GM21619 (cell line): ENCODE data around the gene TAF9B.
A peak's percentile ranks its signal among the peaks of the same experiment; 100 is the strongest.
"Not testable (repeated sequence)": the region's sequence is repeated elsewhere in the genome, so short reads cannot be mapped to it uniquely, and the experiment has no call there.

Source experiments
- ATAC-seq: cut with Tn5 transposase; IDR thresholded peaks from one replicate; pipeline ENCODE4 v1.9.1; 2021; ENCODE audit not compliant: unreplicated experiment

TAF9B gene

DNA sequence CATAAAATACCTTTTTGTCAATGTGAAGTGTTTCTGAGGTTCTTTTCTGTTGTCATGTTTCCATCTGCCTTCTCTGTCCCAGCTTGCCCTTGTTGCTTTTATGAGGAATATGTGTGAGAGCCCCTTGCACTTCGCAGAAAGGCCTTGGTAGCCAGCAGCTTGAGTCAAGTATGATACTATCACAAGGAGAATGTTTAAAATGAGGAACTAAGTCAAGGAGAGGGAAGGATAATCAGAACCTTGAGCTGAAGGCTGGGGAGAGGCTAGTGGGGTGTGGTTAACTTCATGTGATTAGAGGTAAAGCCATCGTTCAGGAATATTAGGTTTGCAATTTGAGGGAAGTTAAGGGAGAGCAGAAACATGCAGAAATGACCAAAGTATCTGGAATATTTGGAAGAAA is 22.7 kb downstream of the TAF9B start:
- no peak for ATAC-seq

GRCh38 chrX:78116365-78116764 is 23.1 kb downstream of the TAF9B start:
- ATAC-seq: no peak

DNA sequence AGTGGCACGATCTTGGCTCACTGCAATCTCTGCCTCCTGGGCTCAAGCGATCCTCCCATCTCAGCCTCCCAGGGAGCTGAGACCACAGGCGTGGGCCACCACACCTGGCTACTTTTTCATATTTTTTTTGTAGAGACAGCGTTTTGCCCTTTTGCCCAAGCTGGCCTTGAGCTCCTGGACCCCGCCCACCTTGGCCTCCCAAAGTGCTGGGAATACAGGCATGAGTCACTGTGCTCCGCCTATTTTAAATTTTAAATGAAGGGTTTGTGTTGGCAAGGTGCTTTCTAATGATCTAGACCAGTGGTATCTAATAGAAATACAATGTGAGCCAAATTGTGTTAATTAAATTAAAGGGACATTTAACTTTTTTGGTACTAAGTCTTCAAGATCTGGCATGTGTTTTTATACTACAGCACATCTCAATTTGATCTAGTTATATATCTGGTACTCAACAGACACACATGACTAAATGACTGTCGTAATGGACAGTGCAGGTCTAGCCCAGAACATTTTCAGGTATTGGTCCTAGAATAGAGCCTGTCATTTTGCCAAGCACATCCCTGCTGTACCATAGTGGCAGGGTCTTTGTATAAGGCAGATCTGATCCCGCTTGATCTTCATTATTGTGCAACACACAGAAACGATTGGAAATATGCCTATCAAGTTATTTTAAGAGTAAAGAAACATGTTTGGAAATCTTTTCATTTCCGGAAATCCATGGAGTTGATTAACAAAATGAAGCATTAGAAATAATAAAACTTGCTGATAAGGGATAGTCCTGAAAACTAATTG is 28.1 kb downstream of the TAF9B start:
- ATAC-seq: no peak

- ATAC-seq: no peak
Measured at GRCh38 chrX:78109458-78109857, 30.0 kb downstream of the TAF9B start.

DNA sequence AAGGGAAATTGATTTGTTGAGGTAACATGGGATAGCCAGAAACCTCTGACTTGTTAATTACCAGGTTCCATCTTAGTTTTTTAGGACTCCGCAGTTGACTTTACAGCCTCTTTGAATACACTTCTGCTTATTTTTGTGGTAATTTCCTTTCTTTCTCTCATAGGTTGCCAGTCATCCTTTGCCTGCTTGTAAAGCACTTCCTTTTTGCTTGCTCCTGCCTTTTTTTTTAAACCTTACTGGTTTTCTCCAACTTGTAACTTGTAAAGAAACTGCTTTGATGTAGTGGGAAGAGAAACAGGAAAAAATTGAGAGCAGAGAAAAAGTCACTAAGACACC is 32.8 kb downstream of the TAF9B start:
- ATAC-seq: no peak

GRCh38 chrX:78105944-78106650 is 33.4 kb downstream of the TAF9B start:
- no peak for ATAC-seq

GRCh38 chrX:78104447-78105176 is 34.8 kb downstream of the TAF9B start:
- peak; percentile 27 for ATAC-seq

GRCh38 chrX:78103623-78104446 is 35.6 kb downstream of the TAF9B start, which contains the start of gene PGK1:
TSS of gene PGK1 (plus strand) at chrX:78104248. CDS start at chrX:78104341, 93 bp downstream.
- ATAC-seq: peak; percentile 92

DNA sequence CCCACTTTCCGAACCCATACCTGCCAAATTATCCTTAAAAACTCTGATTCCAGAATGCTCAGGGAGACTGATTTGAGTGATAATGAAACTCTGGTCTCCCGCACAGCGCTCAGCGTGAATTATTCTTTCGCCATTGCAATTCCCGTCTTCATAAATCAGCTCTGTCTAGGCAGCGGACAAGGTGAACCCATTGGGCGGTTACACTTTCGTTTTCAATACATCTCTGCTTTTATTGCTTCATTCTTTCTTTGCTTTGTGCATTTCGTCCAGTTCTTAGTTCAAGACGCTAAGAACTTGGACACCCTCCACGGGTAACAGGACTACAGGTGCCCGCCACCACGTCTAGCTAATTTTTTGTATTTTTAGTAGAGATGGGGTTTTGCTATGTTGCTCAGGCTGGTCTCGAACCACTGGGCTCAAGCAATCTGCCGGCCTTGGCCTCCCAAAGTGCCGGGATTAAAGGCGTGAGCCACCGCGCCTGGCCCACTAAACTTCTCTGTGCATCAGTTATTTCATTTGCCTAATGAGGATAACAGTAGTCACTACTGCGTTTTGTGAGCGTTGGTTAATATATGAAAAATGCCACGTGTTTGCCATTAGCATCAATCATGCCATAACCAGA is 36.3 kb downstream of the TAF9B start:
- no peak for ATAC-seq

- ATAC-seq: no peak
Measured at GRCh38 chrX:78102091-78102490, 37.4 kb downstream of the TAF9B start.

DNA sequence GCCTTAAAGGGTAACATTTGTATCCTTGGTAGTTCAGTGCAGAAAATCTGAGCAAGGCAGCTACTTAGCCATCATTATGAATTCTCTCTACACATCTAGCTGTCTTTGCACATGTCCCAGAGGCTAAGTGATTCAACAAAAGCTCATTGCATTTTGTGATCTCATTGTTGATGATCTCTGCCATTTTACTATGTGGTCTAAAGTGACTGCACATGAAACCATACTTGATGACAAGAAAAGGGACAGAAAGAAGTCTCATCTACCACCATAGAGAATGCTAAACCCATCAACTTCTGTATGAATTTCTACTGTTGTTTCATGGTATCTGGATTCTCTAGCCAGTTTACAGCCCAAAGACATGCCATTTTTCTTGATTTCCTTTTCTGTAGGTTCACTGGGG is 41.3 kb downstream of the TAF9B start:
- ATAC-seq: no peak

DNA sequence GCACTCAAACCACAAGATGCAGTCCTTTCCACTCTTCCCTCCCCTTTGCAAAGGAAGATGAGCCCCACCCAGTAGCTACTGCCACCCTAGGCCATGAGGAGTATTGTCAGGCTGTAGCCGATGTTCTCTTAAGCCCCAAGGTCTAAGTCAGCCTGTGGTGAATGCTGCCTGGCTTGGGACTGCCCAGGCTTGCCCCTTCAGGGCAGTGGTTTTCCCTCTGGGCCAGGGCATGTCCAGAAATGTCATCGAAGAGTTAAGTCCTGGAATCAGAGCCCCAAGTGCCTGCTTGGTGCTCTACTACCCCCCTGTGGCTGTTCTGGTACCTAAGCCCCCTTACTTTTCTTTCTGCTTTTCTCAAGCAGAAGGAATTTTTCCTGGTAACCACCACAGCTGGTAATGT is 47.2 kb downstream of the TAF9B start:
- ATAC-seq: peak; percentile 84

DNA sequence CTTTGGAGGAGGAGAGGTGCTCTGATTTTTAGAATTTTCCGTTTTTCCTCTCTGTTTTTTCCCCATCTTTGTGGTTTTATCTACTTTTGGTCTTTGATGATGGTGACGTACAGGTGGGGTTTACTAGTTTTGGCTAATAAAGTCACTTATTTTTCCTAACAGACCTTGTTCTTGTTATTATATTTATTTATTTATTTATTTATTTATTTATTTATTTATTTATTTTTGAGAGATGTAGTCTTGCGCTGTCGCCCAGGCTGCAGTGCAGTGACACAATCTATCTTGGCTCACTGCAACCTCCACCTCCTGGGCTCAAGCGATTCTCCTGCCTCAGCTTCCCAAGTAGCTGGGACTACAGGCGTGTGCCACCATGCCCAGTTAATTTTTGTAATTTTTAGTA is 58.0 kb downstream of the TAF9B start:
- ATAC-seq: not testable (repeated sequence)
